Cardiac muscle cell (in vitro differentiated cells and primary cell): ENCODE measurements around the gene COX4I2. TPM values are rescaled to one million over a fixed set of nuclear protein-coding genes. Genes with fewer than 3 reads are reported as not detected.

ENCODE experiments used
- DNase-seq, 2 donors: peaks; one replicate each; pipeline versions ENCODE4 v3.0.0 to v3.0.0-alpha.2; 2010 to 2017; ENCODE audit warnings: low read depth in 1 of 2, low spot score in 1 of 2
- H3K27ac ChIP-seq: fragments of 200-600 bp; sonication (generic); 2 replicates; pipeline ENCODE4 v1.5.1; 2016
- H3K27me3 ChIP-seq: fragments of 200-600 bp; sonication (generic); 2 replicates; pipeline ENCODE4 v1.6.0; 2016; ENCODE audit warnings: control low read depth
- H3K36me3 ChIP-seq: fragments of 200-600 bp; sonication (generic); 2 replicates; pipeline ENCODE4 v1.5.1; 2016; ENCODE audit warnings: control low read depth
- H3K4me1 ChIP-seq: fragments of 200-600 bp; sonication (generic); 2 replicates; pipeline ENCODE4 v1.8.1; 2017; ENCODE audit warnings: low read depth, mild to moderate bottlenecking, mixed run types
- H3K4me3 ChIP-seq: fragments of 200-600 bp; sonication (generic); 2 replicates; pipeline ENCODE4 v1.5.1; 2016; ENCODE audit warnings: mild to moderate bottlenecking
- H3K9me3 ChIP-seq: fragments of 200-600 bp; sonication (generic); 2 replicates; pipeline ENCODE4 v1.5.1; 2017; ENCODE audit warnings: low read depth, mild to moderate bottlenecking, control low read depth
- polyA plus RNA-seq: library from polyadenylated mRNA; unstranded; fragments of >200 nt; fragmentation: Nextera tagmentation; extraction: Ambion mirVana; gene quantifications from 2 replicates; pipeline ENCODE4 v1.2.1, GENCODE V29; 2016
- total RNA-seq: library from RNA; depleted of rRNA; stranded (reverse); fragments of >200 nt; gene quantifications from 2 replicates; pipeline ENCODE4 v1.2.3, GENCODE V29; 2016
- TF ChIP-seq, protein P1 (sequence below): IDR thresholded peaks from 2 replicates; pipeline ENCODE4 v1.5.1; 2012; ENCODE audit warnings: low read depth, mild to moderate bottlenecking, low read length

The COX4I2 gene
- total and polyA plus RNA-seq, 2 experiments from 2014 or later = 0.81 TPM; not detected in 1

DNA sequence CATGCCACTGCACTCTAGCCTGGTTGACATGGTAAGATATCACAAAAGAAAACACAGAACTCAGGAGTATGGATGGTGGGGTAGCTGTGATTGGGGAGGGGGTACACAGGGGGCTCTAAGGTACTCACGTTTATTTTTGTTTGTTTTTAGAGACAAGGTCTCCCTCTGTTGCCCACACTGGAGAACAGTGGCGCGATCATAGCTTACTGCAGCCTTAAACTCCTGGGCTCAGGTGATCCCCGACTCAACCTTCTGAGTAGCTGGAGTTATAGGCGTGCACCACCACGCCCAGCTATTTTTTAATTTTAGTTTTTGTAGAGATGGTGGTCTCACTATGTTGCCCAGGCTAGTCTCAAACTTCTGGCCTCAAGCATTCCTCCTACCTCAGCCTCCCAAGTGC is 55.7 kb downstream of the COX4I2 start:
- Histone ChIP-seq H3K4me3 (no peak overlapping the region), H3K27ac (no peak overlapping the region), H3K27me3 (no peaks in the 10 kb centered on the region), H3K36me3 (no peaks in the 10 kb centered on the region), H3K4me1 (peaks cover 10% of the 10 kb centered on the region), H3K9me3 (no peaks in the 10 kb centered on the region)
- TF ChIP-seq, protein P1, sequence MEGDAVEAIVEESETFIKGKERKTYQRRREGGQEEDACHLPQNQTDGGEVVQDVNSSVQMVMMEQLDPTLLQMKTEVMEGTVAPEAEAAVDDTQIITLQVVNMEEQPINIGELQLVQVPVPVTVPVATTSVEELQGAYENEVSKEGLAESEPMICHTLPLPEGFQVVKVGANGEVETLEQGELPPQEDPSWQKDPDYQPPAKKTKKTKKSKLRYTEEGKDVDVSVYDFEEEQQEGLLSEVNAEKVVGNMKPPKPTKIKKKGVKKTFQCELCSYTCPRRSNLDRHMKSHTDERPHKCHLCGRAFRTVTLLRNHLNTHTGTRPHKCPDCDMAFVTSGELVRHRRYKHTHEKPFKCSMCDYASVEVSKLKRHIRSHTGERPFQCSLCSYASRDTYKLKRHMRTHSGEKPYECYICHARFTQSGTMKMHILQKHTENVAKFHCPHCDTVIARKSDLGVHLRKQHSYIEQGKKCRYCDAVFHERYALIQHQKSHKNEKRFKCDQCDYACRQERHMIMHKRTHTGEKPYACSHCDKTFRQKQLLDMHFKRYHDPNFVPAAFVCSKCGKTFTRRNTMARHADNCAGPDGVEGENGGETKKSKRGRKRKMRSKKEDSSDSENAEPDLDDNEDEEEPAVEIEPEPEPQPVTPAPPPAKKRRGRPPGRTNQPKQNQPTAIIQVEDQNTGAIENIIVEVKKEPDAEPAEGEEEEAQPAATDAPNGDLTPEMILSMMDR = no peak
- no peak for DNase-seq

DNA sequence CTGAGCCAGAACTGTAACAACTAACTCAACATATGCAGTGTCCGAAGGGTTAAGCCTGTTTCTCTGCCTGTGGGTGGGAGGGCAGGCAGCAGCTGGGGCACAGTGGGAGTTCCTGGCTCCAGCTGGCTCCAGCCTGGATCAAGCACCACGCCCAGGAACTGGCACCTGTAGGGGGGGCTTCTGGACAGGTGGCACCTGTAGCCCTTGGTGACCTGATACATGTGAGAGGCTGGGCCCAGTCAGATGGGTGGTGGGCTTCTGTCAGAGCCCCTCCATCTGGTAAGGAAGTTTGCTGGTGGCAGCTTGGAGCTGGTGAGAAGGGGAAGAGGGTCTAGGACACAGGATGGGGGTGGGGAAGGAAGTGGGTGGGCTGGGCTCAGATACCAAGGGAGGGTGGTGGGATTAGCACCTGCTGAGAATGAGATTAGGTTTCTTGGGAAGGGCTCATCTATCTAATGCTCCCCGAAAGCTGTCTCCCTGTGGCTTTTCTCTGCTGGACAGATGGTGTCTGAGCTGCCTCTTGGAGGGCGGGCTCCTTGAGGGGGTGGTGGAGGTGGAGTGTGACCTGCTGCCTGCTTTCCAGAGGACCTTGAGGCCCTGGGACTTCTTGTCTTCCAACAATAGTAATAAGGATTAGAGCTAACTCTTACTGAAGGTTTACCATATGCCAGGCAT is 56.4 kb downstream of the COX4I2 start:
- no peak for DNase-seq
- no peak overlapping the region for H3K27ac ChIP-seq

More for the DNA sequence above, 56.4 kb downstream of the COX4I2 start:
- Histone ChIP-seq H3K36me3 (no peaks in the 10 kb centered on the region), H3K4me3 (no peak overlapping the region), H3K4me1 (peaks cover 10% of the 10 kb centered on the region), H3K27me3 (no peaks in the 10 kb centered on the region), H3K9me3 (no peaks in the 10 kb centered on the region)
- TF ChIP-seq, protein P1 = no peak

Other genes with a start within 250 kb of the COX4I2 start
- gene DEFB119, start 247.3 kb upstream of the COX4I2 start, total RNA-seq = not detected in 2 replicates
- not detected in 2 replicates for gene DEFB119, start 247.3 kb upstream of the COX4I2 start, polyA plus RNA-seq
- not detected in 2 replicates for gene DEFB121, start 231.7 kb upstream of the COX4I2 start, total RNA-seq
- not detected in 2 replicates for gene DEFB121, start 231.7 kb upstream of the COX4I2 start, polyA plus RNA-seq
- gene DEFB123, start 197.3 kb upstream of the COX4I2 start, total RNA-seq = not detected in 2 replicates
- gene DEFB123, start 197.3 kb upstream of the COX4I2 start, polyA plus RNA-seq = not detected in 2 replicates
- not detected in 2 replicates for gene DEFB124, start 162.8 kb upstream of the COX4I2 start, total RNA-seq
- gene DEFB124, start 162.8 kb upstream of the COX4I2 start, polyA plus RNA-seq = not detected in 2 replicates
- gene REM1, start 162.6 kb upstream of the COX4I2 start, total RNA-seq = not detected in 2 replicates
- not detected in 2 replicates for gene REM1, start 162.6 kb upstream of the COX4I2 start, polyA plus RNA-seq
- gene HM13, start 123.5 kb upstream of the COX4I2 start, total RNA-seq = 49.8 and 62.6 TPM in 2 replicates
- gene HM13, start 123.5 kb upstream of the COX4I2 start, polyA plus RNA-seq = 125 and 170 TPM in 2 replicates
- 596 and 766 TPM in 2 replicates for gene ID1, start 32.6 kb upstream of the COX4I2 start, total RNA-seq
- gene ID1, start 32.6 kb upstream of the COX4I2 start, polyA plus RNA-seq = 152 and 223 TPM in 2 replicates
- 74.6 and 81.2 TPM in 2 replicates for gene BCL2L1, start 85.0 kb downstream of the COX4I2 start, total RNA-seq
- gene BCL2L1, start 85.0 kb downstream of the COX4I2 start, polyA plus RNA-seq = 37.8 and 40.5 TPM in 2 replicates
- gene TPX2, start 101.4 kb downstream of the COX4I2 start, total RNA-seq = 15.2 and 120 TPM in 2 replicates
- 12.3 and 91.0 TPM in 2 replicates for gene TPX2, start 101.4 kb downstream of the COX4I2 start, polyA plus RNA-seq
- 0.15 TPM in 1 of 2 replicates, not detected in the other for gene MYLK2, start 181.4 kb downstream of the COX4I2 start, total RNA-seq
- 0.26 TPM in 1 of 2 replicates, not detected in the other for gene MYLK2, start 181.4 kb downstream of the COX4I2 start, polyA plus RNA-seq
- 0.07 and 0.83 TPM in 2 replicates for gene FOXS1, start 207.7 kb downstream of the COX4I2 start, total RNA-seq
- 0.23 TPM in 1 of 2 replicates, not detected in the other for gene FOXS1, start 207.7 kb downstream of the COX4I2 start, polyA plus RNA-seq
- 20.3 and 23.6 TPM in 2 replicates for gene DUSP15, start 232.6 kb downstream of the COX4I2 start, total RNA-seq
- 7.2 and 8.0 TPM in 2 replicates for gene DUSP15, start 232.6 kb downstream of the COX4I2 start, polyA plus RNA-seq
- 0.15 TPM in 1 of 2 replicates, not detected in the other for gene TTLL9, start 232.7 kb downstream of the COX4I2 start, total RNA-seq
- 0.09 and 0.47 TPM in 2 replicates for gene TTLL9, start 232.7 kb downstream of the COX4I2 start, polyA plus RNA-seq